Transverse colon (tissue), 3 donors: ENCODE results near the gene FGD4.

Experiments
- CTCF ChIP-seq, 5 experiments: fragments of 200-600 bp in 3 of 5; fragments of 450-650 bp in 2 of 5; sonication (generic) in 3 of 5; IDR thresholded peaks; 1 replicate in 2 of 5; 2 replicates in 3 of 5; pipeline ENCODE4 v1.5.1; 2016 to 2017; ENCODE audit warnings: antibody characterized with exemption in 5 of 5, inconsistent platforms in 3 of 5, mild to moderate bottlenecking in 2 of 5, moderate library complexity in 1 of 5
- POLR2A ChIP-seq: fragments of 450-650 bp; IDR thresholded peaks from one replicate; pipeline ENCODE4 v1.6.1; 2016; ENCODE audit warnings: antibody characterized with exemption, mild to moderate bottlenecking, moderate library complexity

- TF ChIP-seq POLR2A, result no peak
- no peak for TF ChIP-seq CTCF (IDR thresholded peaks at IDR 0.05)
Observed at GRCh38 chr12:32379667-32380066, 19.7 kb upstream of the FGD4 start.
